IPS-20b (cell line): ENCODE measurements around the gene HMGN4.
A peak's percentile ranks its signal among the peaks of the same experiment; 100 is the strongest.
"Not testable (repeated sequence)": the region's sequence is repeated elsewhere in the genome, so short reads cannot be mapped to it uniquely, and the experiment has no call there.

Experiments
- H3K27ac ChIP-seq: one replicate; pipeline ENCODE4 v1.5.1; 2013; ENCODE audit warnings: low read length
- H3K27me3 ChIP-seq: 2 replicates; pipeline ENCODE4 v1.6.1; 2013; ENCODE audit warnings: mild to moderate bottlenecking, low read length, inconsistent platforms; ENCODE audit not compliant: insufficient read depth
- H3K36me3 ChIP-seq: 2 replicates; pipeline ENCODE4 v1.6.1; 2013; ENCODE audit warnings: low read depth, mild to moderate bottlenecking, inconsistent platforms, low read length, moderate library complexity; ENCODE audit not compliant: insufficient read depth
- H3K4me1 ChIP-seq: 2 replicates; pipeline ENCODE4 v1.6.1; 2013; ENCODE audit warnings: mild to moderate bottlenecking, control low read depth, inconsistent platforms, low read length, moderate library complexity; ENCODE audit not compliant: insufficient read depth
- H3K4me3 ChIP-seq: 2 replicates; pipeline ENCODE4 v1.5.1; 2013; ENCODE audit warnings: mild to moderate bottlenecking, low read length, inconsistent platforms
- H3K9ac ChIP-seq: 2 replicates; pipeline ENCODE4 v1.6.1; 2013; ENCODE audit warnings: low read depth, mild to moderate bottlenecking, inconsistent platforms, low read length, moderate library complexity
- H3K9me3 ChIP-seq: 2 replicates; pipeline ENCODE4 v1.6.1; 2013; ENCODE audit warnings: mild to moderate bottlenecking, low read depth, low read length, inconsistent platforms; ENCODE audit not compliant: insufficient read depth

The HMGN4 gene

DNA sequence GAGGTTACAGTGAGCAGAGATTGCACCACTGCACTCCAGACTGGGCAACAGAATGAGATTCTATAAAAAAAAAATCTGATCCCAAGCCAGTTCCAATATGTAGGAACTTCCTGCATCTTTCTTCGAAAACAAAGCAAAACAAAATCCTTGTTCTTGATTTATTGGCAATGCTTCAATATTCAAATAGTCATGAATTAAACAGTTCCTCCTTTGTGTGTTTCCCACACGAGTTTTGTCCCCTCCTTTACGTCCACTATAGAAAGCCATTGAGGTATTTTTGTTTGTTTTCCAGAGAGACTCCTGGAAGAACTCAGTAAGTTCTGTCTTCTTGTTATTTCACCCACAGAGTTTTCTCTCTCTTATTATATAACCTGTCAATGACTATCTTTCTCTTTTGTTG is 30.5 kb upstream of the HMGN4 start:
- peaks cover 9% of the 10 kb centered on the region for H3K27me3 ChIP-seq
- no peak overlapping the region for H3K27ac ChIP-seq
- H3K4me1 ChIP-seq, result no peaks in the 10 kb centered on the region
- H3K36me3 ChIP-seq, result no peaks in the 10 kb centered on the region
- H3K9me3 ChIP-seq, result no peaks in the 10 kb centered on the region
- no peak overlapping the region for H3K4me3 ChIP-seq
- no peak overlapping the region for H3K9ac ChIP-seq

DNA sequence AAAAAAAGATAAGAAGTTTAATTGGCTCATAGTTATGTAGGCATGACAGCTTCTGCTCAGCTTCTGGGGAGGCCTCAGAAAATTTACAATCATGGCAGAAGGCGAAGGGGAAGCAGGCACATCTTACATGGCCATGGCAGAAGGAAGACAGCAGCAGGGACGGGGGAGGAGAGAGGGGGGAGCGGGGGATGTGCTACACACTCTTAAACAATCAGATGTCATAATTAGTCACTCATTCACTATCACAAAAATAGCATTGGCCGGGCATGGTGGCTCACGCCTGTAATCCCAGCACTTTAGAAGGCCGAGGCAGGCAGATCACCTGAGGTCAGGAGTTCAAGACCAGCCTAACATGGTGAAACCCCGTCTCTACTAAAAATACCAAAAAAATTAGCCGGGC is 27.1 kb upstream of the HMGN4 start:
- H3K4me3 ChIP-seq, H3K4me1 ChIP-seq, H3K27ac ChIP-seq, H3K9ac ChIP-seq, H3K9me3 ChIP-seq, H3K27me3 ChIP-seq, H3K36me3 ChIP-seq: not testable (repeated sequence)

DNA sequence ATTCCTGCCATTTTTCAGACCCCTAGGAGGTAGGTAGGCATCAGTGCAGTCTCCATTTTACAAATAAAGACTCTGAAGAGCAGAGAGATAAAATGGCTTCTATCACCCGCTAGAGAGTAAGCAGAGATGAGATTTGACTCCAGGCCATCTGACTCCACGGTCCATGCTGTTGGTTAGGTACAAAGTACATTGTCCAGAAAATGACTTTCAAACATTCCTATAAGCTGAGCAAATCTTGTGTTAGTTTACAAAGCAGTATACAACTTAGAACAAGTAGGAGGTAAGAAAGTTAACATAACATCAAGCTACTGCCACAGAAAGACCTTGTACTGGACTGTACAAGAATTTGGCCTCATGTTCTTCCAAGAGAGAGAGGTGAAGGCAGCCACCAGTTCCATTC is 23.2 kb upstream of the HMGN4 start:
- H3K9me3 ChIP-seq, result no peaks in the 10 kb centered on the region
- no peak overlapping the region for H3K9ac ChIP-seq

DNA sequence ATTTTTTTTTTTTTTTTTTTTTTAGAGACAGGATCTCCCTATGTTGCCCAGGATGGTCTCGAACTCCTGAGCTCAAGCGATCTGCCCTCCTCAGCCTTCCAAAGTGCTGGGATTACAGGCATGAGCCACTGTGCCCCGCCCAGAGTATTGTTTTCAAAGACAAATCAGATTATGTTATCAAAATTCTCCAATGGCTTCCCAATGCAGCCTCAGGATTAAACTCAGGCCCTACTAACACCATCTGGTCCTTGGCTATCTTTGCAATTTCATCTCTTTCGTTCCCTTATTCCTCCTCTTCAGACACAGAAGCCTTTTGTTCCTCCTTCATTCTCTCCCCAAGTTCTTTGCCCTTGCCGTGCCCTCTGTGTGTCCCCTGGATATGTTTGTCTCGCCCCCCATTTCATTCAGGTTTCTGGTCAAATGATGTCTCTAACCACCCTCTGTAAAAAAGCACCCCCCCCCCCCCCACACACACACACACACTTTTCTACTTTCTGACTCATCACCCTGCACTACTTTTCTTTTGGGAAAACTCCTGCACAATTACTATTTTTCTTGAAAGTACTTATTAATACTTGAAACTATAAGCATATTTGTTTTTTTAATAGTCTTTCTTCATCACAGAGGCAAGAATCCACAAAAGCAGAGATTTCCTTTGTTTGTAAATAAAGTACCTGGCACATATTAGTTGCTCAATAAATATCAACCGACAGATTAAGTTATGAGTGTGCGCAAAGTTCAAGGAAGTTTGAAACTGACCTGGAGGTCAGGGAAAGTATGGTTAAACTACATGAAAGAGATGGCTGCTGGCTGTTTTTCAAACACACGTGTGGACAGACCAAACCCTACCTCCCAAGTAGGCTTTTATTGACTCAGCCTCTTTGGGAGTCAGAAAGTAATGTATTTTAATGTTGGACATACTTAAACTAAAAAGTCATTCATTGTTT is 21.4 kb upstream of the HMGN4 start:
- Histone ChIP-seq H3K4me3 (no peak overlapping the region), H3K27ac (no peak overlapping the region), H3K36me3 (no peaks in the 10 kb centered on the region), H3K9ac (no peak overlapping the region), H3K27me3 (no peaks in the 10 kb centered on the region), H3K9me3 (no peaks in the 10 kb centered on the region), H3K4me1 (no peaks in the 10 kb centered on the region; the same call in 1 of the 2 replicates)

More for the DNA sequence above, 23.2 kb upstream of the HMGN4 start:
- Histone ChIP-seq H3K36me3 (no peaks in the 10 kb centered on the region), H3K4me3 (no peak overlapping the region), H3K4me1 (no peaks in the 10 kb centered on the region), H3K27me3 (no peaks in the 10 kb centered on the region), H3K27ac (no peak overlapping the region)

DNA sequence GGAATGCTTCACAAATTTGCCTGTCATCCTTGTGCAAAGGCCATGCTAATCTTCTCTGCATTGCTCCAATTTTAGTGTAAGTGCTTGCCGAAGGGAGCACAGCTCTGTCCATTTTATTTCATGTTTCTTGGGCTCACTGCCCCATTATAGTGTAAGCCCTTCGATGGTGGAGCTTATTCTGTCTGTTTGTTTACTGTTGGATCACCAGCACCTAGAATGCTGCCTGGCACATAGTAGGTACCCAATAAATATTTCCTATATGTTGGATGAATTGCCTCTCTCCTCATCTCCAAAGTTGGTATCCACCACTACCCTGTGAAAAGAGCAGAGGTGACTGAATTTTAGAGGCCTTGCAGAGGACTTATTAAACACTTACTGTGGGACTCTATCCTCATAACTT is 18.8 kb upstream of the HMGN4 start:
- H3K36me3 ChIP-seq, result no peaks in the 10 kb centered on the region
- H3K4me1 ChIP-seq, result no peaks in the 10 kb centered on the region; the same call in 1 of the 2 replicates
- no peak overlapping the region for H3K9ac ChIP-seq
- H3K27me3 ChIP-seq, result no peaks in the 10 kb centered on the region
- no peak overlapping the region for H3K27ac ChIP-seq
- H3K4me3 ChIP-seq, result no peak overlapping the region
- no peaks in the 10 kb centered on the region for H3K9me3 ChIP-seq

DNA sequence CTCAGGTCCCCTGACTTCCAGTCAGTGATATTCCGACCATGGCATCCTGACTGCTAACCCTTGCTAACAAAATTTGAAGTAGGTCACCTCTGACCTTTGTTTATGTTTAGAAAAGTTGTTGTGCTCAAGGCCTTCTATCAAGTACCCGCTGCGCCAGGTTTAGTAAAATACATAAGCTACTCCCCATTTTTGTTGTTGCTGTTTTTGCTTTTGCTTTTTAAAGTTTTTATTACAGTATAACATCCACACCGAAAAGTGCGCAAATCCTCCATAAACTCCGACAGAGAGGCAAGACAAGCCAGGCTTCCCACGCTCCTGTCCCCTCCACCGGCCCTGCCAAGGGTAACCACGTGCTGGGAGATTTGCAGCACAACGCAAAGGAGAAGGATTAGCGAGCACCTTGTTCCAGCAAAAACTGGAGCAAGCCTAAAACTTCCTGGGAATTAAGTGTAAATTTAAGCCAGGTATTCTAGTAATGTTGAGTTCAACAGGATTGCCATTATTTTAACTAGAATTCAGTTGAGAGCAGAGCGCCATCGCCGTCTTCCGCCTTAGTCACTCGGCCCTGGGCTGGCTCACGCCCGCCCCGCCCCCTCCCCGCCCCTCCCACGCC is 17.8 kb upstream of the HMGN4 start:
- Histone ChIP-seq H3K4me3 (peak overlapping the region; percentile 79), H3K27me3 (no peaks in the 10 kb centered on the region), H3K4me1 (no peaks in the 10 kb centered on the region; the same call in 1 of the 2 replicates), H3K9me3 (no peaks in the 10 kb centered on the region), H3K9ac (peak overlapping the region; percentile 84; the same call in 1 of the 2 replicates), H3K27ac (no peak overlapping the region), H3K36me3 (no peaks in the 10 kb centered on the region)

DNA sequence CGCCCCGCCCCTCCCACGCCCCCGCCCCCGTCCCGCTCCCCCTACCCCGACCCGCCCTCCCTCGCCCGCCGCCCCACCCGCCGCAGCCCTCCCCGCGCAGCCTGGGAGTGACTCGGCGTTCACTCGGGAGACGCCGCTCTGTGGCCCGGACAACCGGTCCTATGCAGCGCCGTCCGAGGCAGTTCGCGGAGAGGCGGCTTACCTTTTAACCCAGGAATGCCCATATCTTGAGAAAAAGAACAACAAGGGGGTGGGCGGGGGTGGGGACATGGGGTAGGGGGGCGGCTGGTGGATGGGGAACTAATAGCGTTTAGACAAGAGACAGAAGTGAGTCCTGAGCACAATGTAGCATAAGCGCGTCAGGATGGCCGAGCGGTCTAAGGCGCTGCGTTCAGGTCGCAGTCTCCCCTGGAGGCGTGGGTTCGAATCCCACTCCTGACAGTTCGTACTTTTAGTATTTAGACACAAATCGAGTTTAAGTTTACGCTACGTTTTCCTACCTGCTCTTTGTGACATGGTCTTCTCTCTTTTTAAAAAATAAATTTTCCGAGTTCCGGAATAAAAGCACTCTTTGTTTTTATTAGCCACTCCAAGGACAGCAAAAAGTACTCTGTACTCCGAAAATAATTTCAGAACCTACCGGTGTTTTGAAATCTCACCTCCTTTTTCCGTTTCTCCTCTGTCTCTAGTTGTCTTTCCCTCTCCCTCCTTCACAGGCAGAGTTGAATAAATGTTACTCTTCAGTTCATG is 17.1 kb upstream of the HMGN4 start:
- H3K27ac ChIP-seq, result no peak overlapping the region
- peak overlapping the region; percentile 83 for H3K4me3 ChIP-seq

DNA sequence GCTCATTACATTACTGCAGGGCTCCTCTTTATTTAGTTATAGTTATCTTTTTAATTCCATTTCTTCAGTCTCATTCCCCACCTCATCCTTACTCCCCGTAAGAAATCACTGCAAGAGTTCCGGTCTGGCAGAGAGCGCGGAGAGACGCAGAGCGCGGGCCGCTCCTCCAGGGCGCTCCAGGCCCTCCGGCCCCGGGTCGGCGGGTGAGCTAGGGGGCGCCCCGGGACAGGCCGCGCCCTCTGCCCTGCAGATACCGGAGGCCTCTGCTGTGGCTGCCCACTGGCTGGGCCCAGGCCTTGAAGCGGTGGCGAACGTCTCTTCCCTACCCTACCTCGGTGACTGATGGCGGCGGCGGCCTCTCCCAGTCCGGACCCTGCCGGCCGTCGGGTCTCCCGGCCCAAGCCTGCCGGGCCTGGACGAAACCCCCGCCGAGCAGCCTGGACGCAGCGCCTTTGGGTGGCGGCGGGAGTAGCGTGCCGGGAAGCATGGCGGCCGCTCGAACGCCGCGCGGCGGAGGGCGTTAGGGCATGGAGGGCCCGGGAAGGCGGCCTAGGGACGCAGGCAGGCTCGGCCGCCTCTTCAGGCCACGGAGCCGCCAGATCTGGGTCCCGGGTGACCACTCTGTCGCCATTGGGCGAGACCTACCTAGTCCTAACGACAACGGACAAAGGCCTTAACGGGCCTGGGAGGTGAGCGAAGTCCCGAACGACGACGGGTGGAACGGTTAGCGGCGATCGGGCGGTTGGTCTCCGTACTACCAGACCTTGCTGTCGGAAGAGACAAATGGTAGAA is 16.4 kb upstream of the HMGN4 start:
- Histone ChIP-seq H3K9ac (peak overlapping the region; percentile 79; the same call in 1 of the 2 replicates), H3K4me1 (no peaks in the 10 kb centered on the region; the same call in 1 of the 2 replicates), H3K9me3 (no peaks in the 10 kb centered on the region), H3K4me3 (peak overlapping the region; percentile 83), H3K36me3 (no peaks in the 10 kb centered on the region), H3K27ac (no peak overlapping the region), H3K27me3 (no peaks in the 10 kb centered on the region)

More for the DNA sequence above, 17.1 kb upstream of the HMGN4 start:
- no peaks in the 10 kb centered on the region; the same call in 1 of the 2 replicates for H3K4me1 ChIP-seq
- no peaks in the 10 kb centered on the region for H3K9me3 ChIP-seq
- H3K9ac ChIP-seq, result peak overlapping the region; percentile 79; the same call in 1 of the 2 replicates
- H3K36me3 ChIP-seq, result no peaks in the 10 kb centered on the region
- H3K27me3 ChIP-seq, result no peaks in the 10 kb centered on the region

DNA sequence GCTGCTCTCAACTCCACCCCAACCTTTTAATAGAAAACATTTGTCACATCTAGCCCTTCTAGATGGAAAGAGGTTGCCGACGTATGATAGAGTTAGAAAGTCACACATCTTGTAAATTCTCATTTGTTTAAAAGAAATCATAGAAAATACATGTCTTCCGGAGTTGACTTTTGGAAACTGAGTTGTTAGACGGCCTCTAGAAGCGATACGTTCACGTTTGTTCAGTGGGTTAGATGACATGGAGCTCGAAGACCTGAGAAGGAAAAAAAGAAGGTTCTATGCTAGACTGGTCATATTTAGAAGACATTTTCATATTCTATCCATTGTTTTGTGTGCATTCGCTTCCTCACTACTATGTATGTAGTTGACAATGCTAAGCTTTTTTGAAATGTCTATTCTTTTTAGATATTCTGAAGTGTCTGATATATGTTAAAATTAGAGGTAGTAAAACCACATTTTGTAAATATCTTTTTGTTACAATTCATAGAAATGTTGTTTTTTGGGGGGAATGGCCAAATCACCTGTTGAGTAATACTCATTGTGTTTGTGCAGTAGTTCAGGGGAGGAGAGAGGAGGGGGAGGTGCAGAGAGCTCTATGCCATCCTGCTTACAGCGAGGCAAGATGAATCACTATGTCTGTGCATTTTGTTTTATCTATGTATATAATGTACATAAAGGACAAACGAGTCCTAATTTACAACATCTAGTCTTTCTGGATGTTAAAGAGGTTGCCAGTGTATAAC is 15.5 kb upstream of the HMGN4 start:
- not testable (repeated sequence) for H3K4me1 ChIP-seq, H3K36me3 ChIP-seq, H3K9me3 ChIP-seq, H3K27me3 ChIP-seq, H3K27ac ChIP-seq
- Histone ChIP-seq H3K4me3 (peak overlapping the region; percentile 83), H3K9ac (peak overlapping the region; percentile 79; the same call in 1 of the 2 replicates)

DNA sequence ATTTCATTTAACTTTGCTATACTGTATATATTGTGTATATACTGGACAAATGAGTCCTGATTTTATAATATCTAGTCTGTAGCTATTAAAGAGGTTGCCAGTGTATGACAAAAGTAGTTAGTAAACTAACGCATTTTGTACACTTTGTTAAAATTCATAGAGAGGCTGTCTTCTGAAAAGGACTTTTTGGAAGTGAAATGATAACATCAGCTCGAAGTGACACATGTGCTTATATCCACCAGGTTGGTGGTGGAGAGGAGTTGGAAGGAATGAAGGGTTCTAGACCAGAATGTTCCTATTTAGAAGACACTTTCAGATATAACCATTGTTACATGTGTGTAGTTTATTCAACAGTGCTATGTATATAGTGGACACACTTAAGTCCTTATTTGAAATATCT is 13.9 kb upstream of the HMGN4 start:
- not testable (repeated sequence) for H3K36me3 ChIP-seq, H3K27me3 ChIP-seq, H3K4me3 ChIP-seq, H3K9ac ChIP-seq, H3K27ac ChIP-seq, H3K9me3 ChIP-seq
- peaks cover 12% of the 10 kb centered on the region for H3K4me1 ChIP-seq
